Cardiac muscle cell (in vitro differentiated cells and primary cell): ENCODE results near the gene STRA8. TPM values are rescaled to one million over a fixed set of nuclear protein-coding genes. Genes with fewer than 3 reads are reported as not detected.
"Not testable (repeated sequence)": the region's sequence is repeated elsewhere in the genome, so short reads cannot be mapped to it uniquely, and the experiment has no call there.

Experiments used
- DNase-seq, 2 donors: peaks; one replicate each; pipeline versions ENCODE4 v3.0.0 to v3.0.0-alpha.2; 2010 to 2017; ENCODE audit warnings: low read depth in 1 of 2, low spot score in 1 of 2
- H3K27ac ChIP-seq: fragments of 200-600 bp; sonication (generic); 2 replicates; pipeline ENCODE4 v1.5.1; 2016
- H3K27me3 ChIP-seq: fragments of 200-600 bp; sonication (generic); 2 replicates; pipeline ENCODE4 v1.6.0; 2016; ENCODE audit warnings: control low read depth
- H3K36me3 ChIP-seq: fragments of 200-600 bp; sonication (generic); 2 replicates; pipeline ENCODE4 v1.5.1; 2016; ENCODE audit warnings: control low read depth
- H3K4me1 ChIP-seq: fragments of 200-600 bp; sonication (generic); 2 replicates; pipeline ENCODE4 v1.8.1; 2017; ENCODE audit warnings: low read depth, mild to moderate bottlenecking, mixed run types
- H3K4me3 ChIP-seq: fragments of 200-600 bp; sonication (generic); 2 replicates; pipeline ENCODE4 v1.5.1; 2016; ENCODE audit warnings: mild to moderate bottlenecking
- H3K9me3 ChIP-seq: fragments of 200-600 bp; sonication (generic); 2 replicates; pipeline ENCODE4 v1.5.1; 2017; ENCODE audit warnings: low read depth, mild to moderate bottlenecking, control low read depth
- CTCF ChIP-seq: IDR thresholded peaks from 2 replicates; pipeline ENCODE4 v1.5.1; 2012; ENCODE audit warnings: low read depth, mild to moderate bottlenecking, low read length
- polyA plus RNA-seq: library from polyadenylated mRNA; unstranded; fragments of >200 nt; fragmentation: Nextera tagmentation; extraction: Ambion mirVana; gene quantifications from 2 replicates; pipeline ENCODE4 v1.2.1, GENCODE V29; 2016
- total RNA-seq: library from RNA; depleted of rRNA; stranded (reverse); fragments of >200 nt; gene quantifications from 2 replicates; pipeline ENCODE4 v1.2.3, GENCODE V29; 2016

Gene STRA8
- total and polyA plus RNA-seq, 2 experiments from 2014 or later, result not detected

- H3K9me3 ChIP-seq, result no peaks in the 10 kb centered on the region
- no peak for DNase-seq
- H3K27me3 ChIP-seq, result no peaks in the 10 kb centered on the region
- H3K36me3 ChIP-seq, result no peaks in the 10 kb centered on the region
- H3K4me1 ChIP-seq, result peaks cover 26% of the 10 kb centered on the region
- TF ChIP-seq CTCF, result no peak
- H3K4me3 ChIP-seq, result no peak overlapping the region
- H3K27ac ChIP-seq, result no peak overlapping the region
Measured at GRCh38 chr7:135209225-135209834, 24.3 kb upstream of the STRA8 start.

- no peak overlapping the region for H3K27ac ChIP-seq
- no peaks in the 10 kb centered on the region for H3K9me3 ChIP-seq
- H3K4me1 ChIP-seq, result peaks cover 26% of the 10 kb centered on the region
- H3K4me3 ChIP-seq, result peak overlapping the region; percentile 63
- no peak for TF ChIP-seq CTCF
- H3K36me3 ChIP-seq, result no peaks in the 10 kb centered on the region
- H3K27me3 ChIP-seq, result no peaks in the 10 kb centered on the region
- DNase-seq, result peak in 1 of 2 donors; percentile 33
Measured at GRCh38 chr7:135210888-135211178, 22.8 kb upstream of the STRA8 start.

- TF ChIP-seq CTCF, result no peak
- H3K4me3 ChIP-seq, result peak within 1 kb of the TSS; percentile 63
- no peaks in the 10 kb centered on the region for H3K9me3 ChIP-seq
- H3K27me3 ChIP-seq, result no peaks in the 10 kb centered on the region
- H3K4me1 ChIP-seq, result peaks cover 26% of the 10 kb centered on the region
- peak within 1 kb of the TSS; percentile 55 for H3K27ac ChIP-seq
- peak; percentile 95 to 96 for DNase-seq
- no peaks in the 10 kb centered on the region for H3K36me3 ChIP-seq
Measured at GRCh38 chr7:135211179-135211945, 22.3 kb upstream of the STRA8 start, which contains the start of gene WDR91. Gene WDR91, minus strand, starts transcription at chr7:135211526. Its CDS starts 24 bp downstream, at chr7:135211502.

- H3K9me3 ChIP-seq, H3K36me3 ChIP-seq, H3K27ac ChIP-seq, H3K27me3 ChIP-seq: not testable (repeated sequence)
- peak in 1 of 2 donors; percentile 77 for DNase-seq
- Histone ChIP-seq H3K4me3 (peak overlapping the region; percentile 63), H3K4me1 (peaks cover 26% of the 10 kb centered on the region)
Measured at GRCh38 chr7:135211946-135212685, 21.5 kb upstream of the STRA8 start.

- DNase-seq, result no peak
- H3K27ac ChIP-seq, result no peak overlapping the region
- no peaks in the 10 kb centered on the region for H3K9me3 ChIP-seq
- no peaks in the 10 kb centered on the region for H3K36me3 ChIP-seq
- H3K27me3 ChIP-seq, result no peaks in the 10 kb centered on the region
- no peak for TF ChIP-seq CTCF
- peaks cover 10% of the 10 kb centered on the region for H3K4me1 ChIP-seq
- no peak overlapping the region for H3K4me3 ChIP-seq
Measured at GRCh38 chr7:135213831-135214230, 19.8 kb upstream of the STRA8 start.

GRCh38 chr7:135215180-135215579, 18.5 kb upstream of the STRA8 start:
- Histone ChIP-seq H3K4me3 (no peak overlapping the region), H3K27me3 (no peaks in the 10 kb centered on the region), H3K36me3 (no peaks in the 10 kb centered on the region), H3K4me1 (no peaks in the 10 kb centered on the region), H3K27ac (no peak overlapping the region), H3K9me3 (no peaks in the 10 kb centered on the region)
- no peak for DNase-seq
- TF ChIP-seq CTCF, result no peak
